Stimulated activated effector memory CD8-positive, alpha-beta T cell treated with anti-CD3 and anti-CD28 coated beads, Interleukin-12 subunit alpha, Interleukin-12 subunit beta, amount 100 ng/mL, for 72 hours (primary cell): ENCODE results near the gene KPNA6.
A peak's percentile ranks its signal among the peaks of the same experiment; 100 is the strongest.

Experiments
- ATAC-seq: fragments of 150-1000 bp; cut with Tn5 transposase; 2 replicates; pipeline ENCODE4 v1.10.0; 2021
- DNase-seq, 2 donors: peaks; one replicate each; pipeline ENCODE4 v3.0.0; 2021 to 2022; ENCODE audit warnings: low spot score in 2 of 2
- H3K27ac Mint-ChIP-seq: one replicate; pipeline ENCODE4 v1.8.0; 2022; ENCODE audit warnings: mild to moderate bottlenecking, mixed read lengths
- H3K36me3 Mint-ChIP-seq: one replicate; pipeline ENCODE4 v1.8.0; 2022; ENCODE audit warnings: mild to moderate bottlenecking, mixed read lengths
- H3K4me1 Mint-ChIP-seq: one replicate; pipeline ENCODE4 v1.8.0; 2022; ENCODE audit warnings: mixed read lengths
- H3K4me3 Mint-ChIP-seq: one replicate; pipeline ENCODE4 v1.8.0; 2022; ENCODE audit warnings: mild to moderate bottlenecking, mixed read lengths
- H3K9me3 Mint-ChIP-seq: one replicate; pipeline ENCODE4 v1.8.0; 2022; ENCODE audit warnings: mixed read lengths

The KPNA6 gene

GRCh38 chr1:32201011-32201855, 93.4 kb downstream of the KPNA6 start:
- Mint-ChIP-seq H3K4me3 (peak overlapping the region; percentile 87), H3K9me3 (no peaks in the 10 kb centered on the region), H3K27ac (peak overlapping the region; percentile 94), H3K4me1 (peaks cover 69% of the 10 kb centered on the region), H3K36me3 (peaks cover 47% of the 10 kb centered on the region)
- ATAC-seq: peak; percentile 66
- peak; percentile 54 to 88 for DNase-seq

- Mint-ChIP-seq H3K27ac (peak overlapping the region; percentile 94), H3K4me1 (peaks cover 52% of the 10 kb centered on the region), H3K36me3 (peaks cover 26% of the 10 kb centered on the region), H3K4me3 (peak overlapping the region; percentile 89), H3K9me3 (no peaks in the 10 kb centered on the region)
- no peak for DNase-seq
- no peak for ATAC-seq
Observed at GRCh38 chr1:32204943-32205361, 97.1 kb downstream of the KPNA6 start.

GRCh38 chr1:32205401-32206370, 97.8 kb downstream of the KPNA6 start, which contains the start of gene IQCC:
TSS of gene IQCC (plus strand) at chr1:32205671. CDS start at chr1:32205682, 11 bp downstream.
- H3K4me1 Mint-ChIP-seq: peaks cover 45% of the 10 kb centered on the region
- ATAC-seq: peak; percentile 84
- peaks cover 26% of the 10 kb centered on the region for H3K36me3 Mint-ChIP-seq

GRCh38 chr1:32208469-32208868, 100.6 kb downstream of the KPNA6 start:
- Mint-ChIP-seq H3K4me3 (no peak overlapping the region), H3K27ac (peak overlapping the region; percentile 37), H3K36me3 (peaks cover 23% of the 10 kb centered on the region), H3K9me3 (no peaks in the 10 kb centered on the region), H3K4me1 (peaks cover 30% of the 10 kb centered on the region)
- DNase-seq (no peak), ATAC-seq (no peak)

More at GRCh38 chr1:32205401-32206370, 97.8 kb downstream of the KPNA6 start, which contains the start of gene IQCC:
- Mint-ChIP-seq H3K9me3 (no peaks in the 10 kb centered on the region), H3K4me3 (peak within 1 kb of the TSS; percentile 89), H3K27ac (peak within 1 kb of the TSS; percentile 94)
- DNase-seq: peak; percentile 78 to 90

- H3K9me3 Mint-ChIP-seq: no peaks in the 10 kb centered on the region
Observed at GRCh38 chr1:32208891-32209328, 101.1 kb downstream of the KPNA6 start, which contains the start of gene DCDC2B. TSS of gene DCDC2B (plus strand) at chr1:32209089. CDS start at chr1:32209094, 5 bp downstream.

GRCh38 chr1:32215629-32216480, 108.0 kb downstream of the KPNA6 start:
- no peaks in the 10 kb centered on the region for H3K9me3 Mint-ChIP-seq
- peaks cover 32% of the 10 kb centered on the region for H3K36me3 Mint-ChIP-seq
- peak overlapping the region; percentile 72 for H3K27ac Mint-ChIP-seq
- ATAC-seq (peak; percentile 81), DNase-seq (peak; percentile 42 to 68)
- H3K4me3 Mint-ChIP-seq: no peak overlapping the region
- peaks cover 29% of the 10 kb centered on the region for H3K4me1 Mint-ChIP-seq

More at GRCh38 chr1:32208891-32209328, 101.1 kb downstream of the KPNA6 start, which contains the start of gene DCDC2B:
- peaks cover 25% of the 10 kb centered on the region for H3K4me1 Mint-ChIP-seq
- no peak within 1 kb of the TSS for H3K4me3 Mint-ChIP-seq
- DNase-seq (no peak), ATAC-seq (no peak)
- peak within 1 kb of the TSS; percentile 54 for H3K27ac Mint-ChIP-seq
- H3K36me3 Mint-ChIP-seq: peaks cover 24% of the 10 kb centered on the region

GRCh38 chr1:32216566-32216965, 108.7 kb downstream of the KPNA6 start:
- Mint-ChIP-seq H3K36me3 (peaks cover 32% of the 10 kb centered on the region), H3K27ac (peak overlapping the region; percentile 72), H3K4me1 (peaks cover 36% of the 10 kb centered on the region), H3K9me3 (no peaks in the 10 kb centered on the region), H3K4me3 (no peak overlapping the region)
- ATAC-seq (no peak), DNase-seq (no peak)

GRCh38 chr1:32219022-32219421, 111.2 kb downstream of the KPNA6 start:
- Mint-ChIP-seq H3K4me3 (no peak overlapping the region), H3K36me3 (peaks cover 35% of the 10 kb centered on the region), H3K27ac (no peak overlapping the region), H3K4me1 (peaks cover 40% of the 10 kb centered on the region), H3K9me3 (no peaks in the 10 kb centered on the region)
- no peak for DNase-seq
- ATAC-seq: no peak

- no peak for DNase-seq
- H3K9me3 Mint-ChIP-seq: no peaks in the 10 kb centered on the region
- peak overlapping the region; percentile 97 for H3K27ac Mint-ChIP-seq
- H3K4me3 Mint-ChIP-seq: peak overlapping the region; percentile 89
- H3K4me1 Mint-ChIP-seq: peaks cover 34% of the 10 kb centered on the region
- ATAC-seq: no peak
- peaks cover 40% of the 10 kb centered on the region for H3K36me3 Mint-ChIP-seq
Observed at GRCh38 chr1:32220746-32221580, 113.1 kb downstream of the KPNA6 start.

- peaks cover 28% of the 10 kb centered on the region for H3K4me1 Mint-ChIP-seq
- ATAC-seq: no peak
- peaks cover 46% of the 10 kb centered on the region for H3K36me3 Mint-ChIP-seq
Observed at GRCh38 chr1:32221581-32221979, 113.7 kb downstream of the KPNA6 start.

GRCh38 chr1:32221980-32222755, 114.3 kb downstream of the KPNA6 start, which contains the start of the genes EIF3I and TMEM234:
TSS of gene EIF3I (plus strand) at chr1:32222407. CDS start at chr1:32222442, 35 bp downstream.
TSS of gene TMEM234 (minus strand) at chr1:32222353. CDS start at chr1:32222322, 31 bp downstream.
- H3K4me3 Mint-ChIP-seq: peak within 1 kb of the TSS; percentile 89
- peaks cover 52% of the 10 kb centered on the region for H3K36me3 Mint-ChIP-seq
- peak; percentile 72 to 96 for DNase-seq
- H3K27ac Mint-ChIP-seq: peak within 1 kb of the TSS; percentile 97
- no peaks in the 10 kb centered on the region for H3K9me3 Mint-ChIP-seq
- H3K4me1 Mint-ChIP-seq: peaks cover 25% of the 10 kb centered on the region
- peak; percentile 96 for ATAC-seq

More at GRCh38 chr1:32221581-32221979, 113.7 kb downstream of the KPNA6 start:
- no peaks in the 10 kb centered on the region for H3K9me3 Mint-ChIP-seq
- no peak for DNase-seq
- H3K4me3 Mint-ChIP-seq: peak overlapping the region; percentile 89
- H3K27ac Mint-ChIP-seq: peak overlapping the region; percentile 97

- Mint-ChIP-seq H3K27ac (peak overlapping the region; percentile 97), H3K9me3 (no peaks in the 10 kb centered on the region), H3K4me1 (peaks cover 32% of the 10 kb centered on the region), H3K36me3 (peaks cover 67% of the 10 kb centered on the region), H3K4me3 (peak overlapping the region; percentile 89)
- no peak for ATAC-seq
- no peak for DNase-seq
Observed at GRCh38 chr1:32223683-32224082, 115.8 kb downstream of the KPNA6 start.

GRCh38 chr1:32224285-32224684, 116.4 kb downstream of the KPNA6 start:
- DNase-seq (no peak), ATAC-seq (no peak)
- Mint-ChIP-seq H3K4me1 (peaks cover 32% of the 10 kb centered on the region), H3K9me3 (no peaks in the 10 kb centered on the region), H3K36me3 (peaks cover 68% of the 10 kb centered on the region), H3K4me3 (peak overlapping the region; percentile 89), H3K27ac (peak overlapping the region; percentile 97)
